ENCODE measurements around the gene GIPC2. TPM values are rescaled to one million over a fixed set of nuclear protein-coding genes. Genes with fewer than 3 reads are reported as not detected.

GIPC2 gene
- total and polyA plus RNA-seq, 10 of the 15 experiments (the other 5 are each of a cell fraction or from before 2014, with no cell fraction given), result 0.03 to 0.23 (median 0.06) TPM; not detected in 2

GRCh38 chr1:78011050-78011449 is 34.7 kb upstream of the GIPC2 start:
- H3K4me1 ChIP-seq (ENCODE audit: control insufficient read depth, insufficient read depth, low read length), result no peaks in the 10 kb centered on the region
- intact Hi-C loops (cut with micrococcal nuclease; ENCODE audit: unreplicated experiment), result loop anchor here (5.0 kb wide), 1 partner anchor 76 kb away; no protein-coding TSS in a partner anchor
- FAIRE-seq (no peak), DNase-seq (ENCODE audit: low read depth, low spot score) (no peak), ATAC-seq (peak; percentile 40)
- H3K79me2 ChIP-seq (ENCODE audit: control insufficient read depth, insufficient read depth, low read length), result peaks cover 40% of the 10 kb centered on the region
- H3K9ac ChIP-seq (ENCODE audit: control insufficient read depth, insufficient read depth, low read length), result no peak overlapping the region; the same call in 1 of the 2 replicates
- in situ Hi-C loops (cut with MboI), result no loop called here
- H3K4me3 ChIP-seq, result no peak overlapping the region
- BruUV-seq (replicated peaks), result no TSS peak
- ChIA-PET RAD21 (ENCODE audit: unreplicated experiment) (interaction anchor here (1.2 to 3.7 kb wide), 3 partner anchors 9 to 33 kb away, joined by 3 to 14 read pairs (median 4); partner anchors contain the start of gene FUBP1), SMC1A (ENCODE audit: uncharacterized antibody, unreplicated experiment) (interaction anchor here (0.6 to 2.0 kb wide), 7 partner anchors 9 to 962 kb away, joined by 3 to 11 read pairs (median 3); no protein-coding TSS in a partner anchor), POLR2A (interaction anchor here (0.6 to 15.3 kb wide), 5 partner anchors 9 to 610 kb away, joined by 3 to 312 read pairs (median 5); partner anchors contain the start of genes FUBP1 and IFI44L), CTCF (interaction anchor here (0.7 to 1.8 kb wide), 6 partner anchors 9 to 508 kb away, joined by 3 to 10 read pairs (median 4); partner anchors contain the start of gene FUBP1)
- H4K20me1 ChIP-seq (ENCODE audit: control insufficient read depth, insufficient read depth), result no peaks in the 10 kb centered on the region
- H3K36me3 ChIP-seq (ENCODE audit: control insufficient read depth in 2 of 2, insufficient read depth in 2 of 2, low read length in 1 of 2), result peaks cover 0 to 5% of the 10 kb centered on the region in 2 experiments; a peak in 1 of 4 replicates
- H3K4me2 ChIP-seq (ENCODE audit: control insufficient read depth, insufficient read depth), result no peak overlapping the region
- no peaks in the 10 kb centered on the region; the same call in 2 of the 3 replicates for H3K9me3 ChIP-seq (replicated peaks; ENCODE audit: control insufficient read depth, insufficient read depth, low read length)
- no peak overlapping the region for H2AFZ ChIP-seq (ENCODE audit: control insufficient read depth, low read depth, low read length)
- no peak overlapping the region for H3K27ac ChIP-seq (ENCODE audit: control insufficient read depth, insufficient read depth)
- no peaks in the 10 kb centered on the region for H3K27me3 ChIP-seq (replicated peaks in 1 of 2; ENCODE audit: control insufficient read depth in 2 of 2, insufficient read depth in 2 of 2, low read length in 1 of 2)
- WGBS (ENCODE audit: insufficient coverage, insufficient replicate concordance, low lambda C conversion rate, missing lambda C conversion rate), result 94% methylated on average over 2 of the region's 2 CpGs
- TF ChIP-seq NR2F1 (conservative IDR thresholded peaks at IDR 0.05) (no peak), POLR2A (IDR thresholded peaks at IDR 0.05; ENCODE audit: low read depth, low read length) (no peak), IRF4 (IDR thresholded peaks at IDR 0.05; ENCODE audit: low read depth, low read length) (no peak), CBX3 (IDR thresholded peaks at IDR 0.05; ENCODE audit: borderline replicate concordance, low read depth) (no peak), NKRF (conservative IDR thresholded peaks at IDR 0.05) (no peak), SKIL (IDR thresholded peaks at IDR 0.05; ENCODE audit: low read depth, poor library complexity, severe bottlenecking) (no peak), SP1 (IDR thresholded peaks at IDR 0.05; ENCODE audit: low read depth, low read length) (no peak), ZNF274 (IDR thresholded peaks at IDR 0.05; ENCODE audit: insufficient read depth, insufficient read length) (no peak), ZBTB33 (IDR thresholded peaks at IDR 0.05) (no peak), PRDM15 (CRISPR knock-in tag; IDR thresholded peaks at IDR 0.05) (no peak), FOS (IDR thresholded peaks at IDR 0.05; ENCODE audit: borderline replicate concordance, extremely low read depth, insufficient read length) (no peak), GABPA (IDR thresholded peaks at IDR 0.05; ENCODE audit: low read depth) (no peak), EP300 (IDR thresholded peaks at IDR 0.05; ENCODE audit: borderline replicate concordance in 1 of 2, control insufficient read depth in 1 of 2, low read depth in 2 of 2, low read length in 2 of 2) (no peak)

Measured in GM12878 (cell line).